ENCODE measurements around the gene ATP5F1D. TPM values are rescaled to one million over a fixed set of nuclear protein-coding genes. Genes with fewer than 3 reads are reported as not detected.

Gene ATP5F1D
- total RNA-seq, 1 experiment from 2014 or later = 179 TPM

- H3K9ac ChIP-seq (ENCODE audit: extremely low read depth, insufficient read length, low read length) = peak overlapping the region; percentile 71
- H4K20me1 ChIP-seq (ENCODE audit: control insufficient read depth, insufficient read depth, insufficient read length) = no peaks in the 10 kb centered on the region
- no peak overlapping the region for H3K23ac ChIP-seq (ENCODE audit: insufficient read length, low read depth, low read length)
- H3K4ac ChIP-seq (ENCODE audit: low read depth, low read length) = no peak overlapping the region
- no peak overlapping the region for H4K91ac ChIP-seq (ENCODE audit: insufficient read length, low read depth, low read length)
- H3K56ac ChIP-seq (ENCODE audit: insufficient read length, low read depth, low read length) = no peak overlapping the region
- H2BK15ac ChIP-seq (ENCODE audit: low read depth, low read length) = no peak overlapping the region
- H3K79me2 ChIP-seq (ENCODE audit: insufficient read depth, low read length) = no peaks in the 10 kb centered on the region
- no peaks in the 10 kb centered on the region for H3K9me3 ChIP-seq (ENCODE audit: control insufficient read depth, low read depth, low read length)
- no peak overlapping the region for H3T11ph ChIP-seq (ENCODE audit: low read length)
- H4K5ac ChIP-seq (ENCODE audit: insufficient read length, low read depth, low read length) = no peak overlapping the region
- peak overlapping the region; percentile 75 for H3K14ac ChIP-seq (ENCODE audit: insufficient read depth, low read length)
- H4K8ac ChIP-seq (replicated peaks; ENCODE audit: insufficient read length, low read depth, low read length) = no peak overlapping the region
- no peak for TF ChIP-seq CTCF (conservative IDR thresholded peaks at IDR 0.05)
- H2AFZ ChIP-seq (ENCODE audit: low read length) = no peak overlapping the region
- H3K4me1 ChIP-seq (ENCODE audit: insufficient read depth, low read length) = no peaks in the 10 kb centered on the region
- no peak overlapping the region for H2BK5ac ChIP-seq (ENCODE audit: insufficient read length, low read length)
- peaks cover 9% of the 10 kb centered on the region for H3K23me2 ChIP-seq (ENCODE audit: insufficient read length, low read depth, low read length, poor library complexity, severe bottlenecking)
- H3K18ac ChIP-seq (ENCODE audit: insufficient read length, low read depth, low read length) = peak overlapping the region; percentile 67
- Mint-ChIP-seq H3K4me1 (peaks cover 30 to 35% of the 10 kb centered on the region in 2 experiments), H3K27me3 (ENCODE audit: low read depth) (no peaks in the 10 kb centered on the region; the same call in 1 of the 2 replicates), H3K9me3 (no peaks in the 10 kb centered on the region), H3K27ac (peak overlapping the region in 2 of 3 experiments; percentile 74 to 81; a peak in 2 of 7 replicates), H3K36me3 (ENCODE audit: insufficient read depth in 1 of 3, low read depth in 3 of 3) (peaks cover 27 to 69% (median 46%) of the 10 kb centered on the region in 3 experiments), H3K4me3 (peak overlapping the region; percentile 71 to 87)
- H2AK5ac ChIP-seq (ENCODE audit: insufficient read length, low read length) = no peak overlapping the region
- H2BK120ac ChIP-seq (ENCODE audit: low read depth, low read length, poor library complexity, severe bottlenecking) = no peak overlapping the region
- no CpG with 5 or more reads among the region's 43 CpGs for WGBS (ENCODE audit: extremely low coverage, insufficient read length, low lambda C conversion rate)
- H3K4me2 ChIP-seq (ENCODE audit: insufficient read depth, insufficient read length, low read length) = peak overlapping the region; percentile 67
- H3K27ac ChIP-seq (ENCODE audit: insufficient read length, low read depth, low read length) = no peak overlapping the region
- no peaks in the 10 kb centered on the region for H3K27me3 ChIP-seq (ENCODE audit: insufficient read depth, low read length)
- DNase-seq = no peak
- no peak overlapping the region for H2BK12ac ChIP-seq (ENCODE audit: insufficient read length, low read depth, low read length)
- peaks cover 5% of the 10 kb centered on the region for H3K79me1 ChIP-seq (ENCODE audit: insufficient read depth, low read depth, low read length, poor library complexity, severe bottlenecking)
- no peak overlapping the region for H2BK20ac ChIP-seq (ENCODE audit: low read depth, low read length, poor library complexity, severe bottlenecking)
These were observed 34.6 kb downstream of the ATP5F1D start for GRCh38 chr19:1275976-1276627.

Data from H9 (cell line).